ENCODE measurements around the gene BRD3. TPM values are rescaled to one million over a fixed set of nuclear protein-coding genes. Genes with fewer than 3 reads are reported as not detected.
A peak's percentile ranks its signal among the peaks of the same experiment; 100 is the strongest.

Gene BRD3
- total RNA-seq, 1 donor from 2014 or later: 72.4 TPM

DNA sequence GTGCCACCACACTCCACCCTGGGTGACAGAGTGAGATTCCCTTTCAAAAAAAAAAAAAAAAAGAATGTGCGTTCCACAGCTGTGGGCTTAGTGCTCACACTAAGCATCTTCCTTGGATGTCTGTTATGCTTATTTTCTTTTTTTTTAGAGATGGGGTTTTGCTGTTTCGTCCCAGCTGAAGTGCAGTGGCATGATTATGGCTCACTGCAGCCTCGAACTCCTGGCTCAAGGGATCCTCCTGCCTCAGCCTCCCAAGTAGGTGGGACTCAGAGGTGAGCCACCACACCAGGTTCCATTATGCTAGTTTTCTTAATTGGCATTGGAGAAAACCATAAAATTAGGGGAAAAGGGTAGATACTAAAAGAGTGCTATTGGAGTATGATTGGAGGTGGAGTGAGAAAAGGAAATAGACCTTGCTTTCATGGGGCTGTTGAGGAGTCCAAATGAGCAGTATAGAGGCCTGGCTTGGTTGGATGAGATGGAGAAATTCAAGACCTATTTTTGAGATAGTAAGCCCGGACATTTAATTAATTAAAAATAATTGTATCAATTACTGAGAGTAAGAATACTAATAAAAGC, 43.5 kb downstream of the BRD3 start:
- no peaks in the 10 kb centered on the region for H3K9me3 Mint-ChIP-seq
- H3K27ac Mint-ChIP-seq: no peak overlapping the region
- TF ChIP-seq, protein P1, sequence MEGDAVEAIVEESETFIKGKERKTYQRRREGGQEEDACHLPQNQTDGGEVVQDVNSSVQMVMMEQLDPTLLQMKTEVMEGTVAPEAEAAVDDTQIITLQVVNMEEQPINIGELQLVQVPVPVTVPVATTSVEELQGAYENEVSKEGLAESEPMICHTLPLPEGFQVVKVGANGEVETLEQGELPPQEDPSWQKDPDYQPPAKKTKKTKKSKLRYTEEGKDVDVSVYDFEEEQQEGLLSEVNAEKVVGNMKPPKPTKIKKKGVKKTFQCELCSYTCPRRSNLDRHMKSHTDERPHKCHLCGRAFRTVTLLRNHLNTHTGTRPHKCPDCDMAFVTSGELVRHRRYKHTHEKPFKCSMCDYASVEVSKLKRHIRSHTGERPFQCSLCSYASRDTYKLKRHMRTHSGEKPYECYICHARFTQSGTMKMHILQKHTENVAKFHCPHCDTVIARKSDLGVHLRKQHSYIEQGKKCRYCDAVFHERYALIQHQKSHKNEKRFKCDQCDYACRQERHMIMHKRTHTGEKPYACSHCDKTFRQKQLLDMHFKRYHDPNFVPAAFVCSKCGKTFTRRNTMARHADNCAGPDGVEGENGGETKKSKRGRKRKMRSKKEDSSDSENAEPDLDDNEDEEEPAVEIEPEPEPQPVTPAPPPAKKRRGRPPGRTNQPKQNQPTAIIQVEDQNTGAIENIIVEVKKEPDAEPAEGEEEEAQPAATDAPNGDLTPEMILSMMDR (conservative IDR thresholded peaks at IDR 0.05): no peak
- peak overlapping the region; percentile 66 for H3K4me3 Mint-ChIP-seq
- DNase-seq (ENCODE audit: extremely low spot score, unreplicated experiment): no peak
- no peaks in the 10 kb centered on the region for H3K27me3 Mint-ChIP-seq
- no peaks in the 10 kb centered on the region for H3K36me3 Mint-ChIP-seq
- no peaks in the 10 kb centered on the region for H3K4me1 Mint-ChIP-seq (ENCODE audit: unreplicated experiment)

GRCh38 chr9:134014946-134015345, 52.9 kb downstream of the BRD3 start:
- Mint-ChIP-seq H3K9me3 (no peaks in the 10 kb centered on the region), H3K36me3 (no peaks in the 10 kb centered on the region), H3K4me3 (no peak overlapping the region), H3K27ac (peak overlapping the region; percentile 57), H3K4me1 (ENCODE audit: unreplicated experiment) (no peaks in the 10 kb centered on the region), H3K27me3 (no peaks in the 10 kb centered on the region)
- no peak for DNase-seq (ENCODE audit: extremely low spot score, unreplicated experiment)
- TF ChIP-seq, protein P1 (conservative IDR thresholded peaks at IDR 0.05): no peak

DNA sequence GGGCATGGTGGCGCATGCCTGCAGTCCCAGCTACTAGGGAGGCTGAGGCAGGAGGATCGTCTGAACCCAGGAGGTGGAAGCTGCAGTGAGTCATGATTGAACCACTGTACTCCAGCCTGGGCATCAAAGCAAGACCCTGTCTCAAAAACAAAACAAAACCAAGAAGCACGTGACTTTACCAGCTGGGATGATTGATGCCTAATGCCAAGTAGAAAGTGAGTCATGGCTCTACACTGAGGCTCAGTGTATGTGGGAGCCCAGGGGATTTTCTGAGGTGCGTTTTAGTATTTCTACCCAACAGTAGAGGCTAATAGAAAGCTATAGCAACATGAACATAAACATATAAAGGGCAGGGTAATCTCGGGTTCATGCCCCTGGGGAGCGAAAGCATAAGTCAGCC, 56.4 kb downstream of the BRD3 start:
- H3K4me3 Mint-ChIP-seq: no peak overlapping the region
- H3K27me3 Mint-ChIP-seq: peaks cover 3% of the 10 kb centered on the region
- no peaks in the 10 kb centered on the region for H3K9me3 Mint-ChIP-seq
- no peaks in the 10 kb centered on the region for H3K36me3 Mint-ChIP-seq
- no peak for DNase-seq (ENCODE audit: extremely low spot score, unreplicated experiment)
- no peaks in the 10 kb centered on the region for H3K4me1 Mint-ChIP-seq (ENCODE audit: unreplicated experiment)
- no peak overlapping the region for H3K27ac Mint-ChIP-seq
- TF ChIP-seq, protein P1 (conservative IDR thresholded peaks at IDR 0.05): no peak

DNA sequence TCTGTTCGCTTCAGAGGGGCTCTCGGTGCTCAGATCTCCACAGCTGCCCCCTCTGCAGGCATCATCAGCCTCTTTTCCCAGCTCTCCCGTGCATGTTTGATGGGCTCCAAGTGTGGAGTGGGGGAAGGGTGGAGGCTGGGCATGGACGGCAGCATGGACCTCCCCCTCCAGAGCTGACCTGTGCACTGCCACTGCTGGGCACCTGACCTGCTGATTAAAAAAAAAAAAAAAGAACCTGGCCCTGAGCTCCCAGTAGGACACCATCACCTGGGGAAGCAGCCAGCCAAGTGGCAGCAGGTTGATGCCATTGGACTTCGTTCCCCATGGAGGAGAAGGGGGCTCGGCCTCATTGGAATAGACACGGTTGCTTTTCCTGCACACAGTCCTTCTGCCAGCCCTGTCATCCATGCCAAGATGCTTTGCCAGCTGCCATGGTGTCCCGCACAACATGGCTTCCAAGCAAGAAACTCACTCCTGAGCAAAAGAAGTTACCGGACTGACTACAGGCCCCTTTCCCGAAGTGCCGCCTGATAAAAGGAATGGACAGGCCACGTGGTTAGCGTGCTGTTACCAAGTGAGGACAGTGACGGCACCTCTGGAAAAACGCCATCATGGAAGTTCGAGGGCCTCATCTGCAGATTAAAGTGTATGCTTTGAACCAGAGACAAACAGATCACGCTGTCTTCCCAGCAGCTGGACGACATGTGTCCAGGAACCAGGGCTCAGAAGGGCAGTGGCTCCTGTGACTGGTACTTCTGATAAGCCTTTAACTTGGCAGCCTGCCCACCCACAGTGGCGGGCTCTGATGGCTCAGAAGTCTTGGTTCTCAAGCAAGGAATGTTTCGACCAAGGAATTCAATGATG, 57.3 kb downstream of the BRD3 start:
- Mint-ChIP-seq H3K4me3 (no peak overlapping the region), H3K4me1 (ENCODE audit: unreplicated experiment) (no peaks in the 10 kb centered on the region), H3K36me3 (no peaks in the 10 kb centered on the region), H3K9me3 (no peaks in the 10 kb centered on the region), H3K27me3 (peaks cover 3% of the 10 kb centered on the region), H3K27ac (no peak overlapping the region)
- no peak for DNase-seq (ENCODE audit: extremely low spot score, unreplicated experiment)
- TF ChIP-seq, protein P1 (conservative IDR thresholded peaks at IDR 0.05): no peak

DNA sequence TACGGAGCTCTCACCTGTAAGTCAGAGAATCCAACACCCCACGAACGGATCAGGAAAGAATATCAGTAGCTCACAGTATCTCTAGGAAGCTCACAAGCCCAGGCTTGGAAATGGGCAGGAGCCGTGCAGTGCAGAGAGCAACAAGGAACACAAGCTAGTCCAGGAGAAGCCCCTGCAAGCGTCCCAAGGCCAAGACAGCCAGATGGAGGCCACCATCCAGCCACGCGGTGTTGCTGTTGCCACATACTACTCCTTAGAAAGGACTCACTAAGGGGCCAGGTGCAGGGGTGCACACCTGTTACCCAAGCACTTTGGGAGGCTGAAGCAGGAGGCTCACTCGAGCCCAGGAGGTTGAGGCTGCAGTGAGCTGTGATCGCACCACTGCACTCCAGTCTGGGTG, 60.3 kb downstream of the BRD3 start:
- Mint-ChIP-seq H3K4me3 (no peak overlapping the region), H3K27me3 (peaks cover 3% of the 10 kb centered on the region), H3K4me1 (ENCODE audit: unreplicated experiment) (no peaks in the 10 kb centered on the region), H3K27ac (no peak overlapping the region), H3K9me3 (no peaks in the 10 kb centered on the region), H3K36me3 (no peaks in the 10 kb centered on the region)
- TF ChIP-seq, protein P1 (conservative IDR thresholded peaks at IDR 0.05): no peak
- DNase-seq (ENCODE audit: extremely low spot score, unreplicated experiment): no peak
